NCI-H1417 (cell line): Measurements from ENCODE around the gene METTL25B.

ENCODE experiments used
- DNase-seq, 3 experiments: peaks; one replicate each; lab custom pipeline; 2025; lab: John Stamatoyannopoulos, UW

Gene METTL25B

DNA sequence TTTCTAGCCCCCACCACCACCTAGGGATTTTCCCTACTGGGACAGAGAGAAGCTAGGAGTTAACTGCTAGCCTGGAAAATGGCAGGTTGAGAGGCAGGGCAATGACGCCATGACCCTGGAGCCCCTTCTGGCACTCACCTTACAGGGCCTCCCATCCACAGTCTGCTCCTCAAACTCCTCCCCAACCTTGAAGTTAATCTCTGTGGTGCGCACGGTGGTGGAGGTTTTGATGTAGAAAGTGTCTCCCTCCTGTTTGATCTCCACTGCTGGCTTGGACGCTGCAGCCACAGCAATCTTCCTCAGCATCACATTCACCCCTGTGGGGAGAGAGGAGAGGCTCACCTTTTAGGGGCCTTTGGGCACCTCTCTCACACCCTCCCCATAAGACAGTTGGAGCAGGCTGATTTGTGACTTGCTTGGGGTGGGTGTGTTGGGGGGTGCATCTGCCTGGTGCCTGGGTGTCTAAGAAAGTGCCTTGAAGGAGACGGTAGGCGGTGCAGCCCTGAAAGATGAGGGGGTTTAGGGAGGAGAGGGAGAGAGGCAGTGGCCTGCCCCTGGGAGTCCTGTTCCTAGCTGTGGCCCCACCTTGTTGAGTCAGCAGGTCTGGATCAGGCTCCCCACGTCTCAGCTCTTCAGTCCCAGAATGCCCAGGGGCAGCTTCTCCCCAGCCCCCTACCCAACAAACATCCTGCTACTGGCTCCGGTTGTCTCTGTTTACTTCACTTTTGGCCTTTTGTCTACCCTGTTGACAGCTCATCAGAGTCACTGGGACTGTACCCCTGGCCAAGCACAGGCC lies 27.3 kb upstream of the METTL25B start:
- no peak for DNase-seq

DNA sequence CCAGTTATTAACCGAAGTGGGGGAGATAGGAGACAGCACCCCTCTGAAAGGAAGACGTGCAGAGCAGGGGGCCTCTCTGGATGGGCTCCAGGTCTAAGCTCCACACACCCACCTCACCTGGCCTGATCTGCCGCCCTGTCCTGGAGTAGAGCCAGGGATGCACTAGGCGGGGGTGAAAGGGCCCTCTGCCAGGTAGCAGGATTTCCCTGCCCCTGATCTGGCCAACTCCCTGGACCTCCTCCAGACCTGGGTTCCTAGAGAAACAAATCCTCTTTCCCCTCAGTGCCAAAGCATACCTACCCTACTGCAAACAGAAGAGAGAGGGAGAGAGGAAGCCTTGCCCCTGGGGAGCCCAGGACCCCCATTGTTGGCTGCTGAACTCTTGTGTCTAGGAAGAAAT lies 24.9 kb upstream of the METTL25B start:
- DNase-seq = no peak

DNA sequence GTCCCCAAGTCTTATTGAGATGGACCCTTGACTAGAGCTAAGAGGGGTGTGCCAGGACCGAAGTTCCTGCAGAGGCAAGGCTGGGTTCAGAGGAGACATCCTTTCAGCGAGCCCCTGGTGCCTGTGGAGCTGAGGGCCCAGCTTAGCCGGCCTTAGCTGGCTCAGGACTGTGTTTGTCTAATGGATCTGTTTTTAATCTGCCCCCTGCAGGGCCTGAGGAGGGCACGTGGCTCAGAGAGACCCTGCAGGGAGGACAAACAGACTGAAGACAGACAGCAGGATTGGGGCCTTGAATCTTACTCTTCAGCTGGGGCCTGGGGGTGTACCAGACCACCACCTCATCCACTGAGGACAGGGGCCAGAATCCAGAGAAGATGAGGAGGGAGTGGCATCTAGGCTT lies 24.5 kb upstream of the METTL25B start:
- DNase-seq = peak in 2 of 3 experiments; percentile 38 to 67

DNA sequence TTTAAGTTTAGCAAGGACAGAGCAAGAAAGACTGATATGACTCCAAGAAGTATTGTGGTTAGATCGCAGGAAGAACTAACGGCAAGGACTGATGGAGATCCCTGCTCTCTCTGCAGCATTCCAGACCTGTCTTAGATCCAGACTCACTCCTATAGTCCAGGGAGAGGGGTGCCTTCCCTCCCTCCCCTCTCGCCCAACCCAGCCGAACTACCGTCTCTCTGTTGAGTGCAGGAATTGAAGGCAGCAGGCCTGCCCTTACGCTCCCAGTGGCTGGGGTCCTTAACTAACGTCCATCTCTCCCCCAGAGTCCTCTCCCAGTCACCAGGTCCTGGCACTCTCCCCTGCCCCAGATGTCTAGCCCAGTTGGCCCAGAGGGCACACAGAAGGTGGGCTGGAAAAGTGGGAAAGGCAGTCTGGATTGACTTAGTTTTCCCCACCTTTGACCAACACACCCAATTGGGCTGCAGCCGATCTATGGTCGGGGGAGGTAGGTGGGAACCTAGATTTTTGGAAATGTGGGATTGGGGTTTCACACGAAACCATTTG lies 24.0 kb upstream of the METTL25B start:
- DNase-seq = peak in 2 of 3 experiments; percentile 10 to 39

DNA sequence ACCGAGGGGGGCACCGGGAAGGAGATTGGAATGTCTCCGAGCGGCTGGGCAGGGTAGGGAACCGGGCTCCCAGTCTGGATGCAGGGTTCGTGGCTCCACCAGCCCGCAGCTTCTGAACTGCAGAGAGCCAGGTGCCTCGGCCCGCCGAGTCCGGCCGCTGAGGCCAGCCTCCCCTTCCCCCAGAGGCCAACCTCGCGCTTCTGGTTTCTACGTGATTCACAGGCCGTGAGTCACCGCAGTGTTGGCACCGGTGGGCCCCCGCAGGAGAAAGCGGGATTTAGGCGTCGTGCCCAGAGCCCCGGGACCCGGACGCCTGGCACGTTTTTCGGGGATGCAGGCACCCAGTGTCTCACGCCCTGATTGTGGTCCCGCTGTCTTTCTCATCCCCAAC lies 23.3 kb upstream of the METTL25B start:
- peak in 2 of 3 experiments; percentile 28 to 55 for DNase-seq

DNA sequence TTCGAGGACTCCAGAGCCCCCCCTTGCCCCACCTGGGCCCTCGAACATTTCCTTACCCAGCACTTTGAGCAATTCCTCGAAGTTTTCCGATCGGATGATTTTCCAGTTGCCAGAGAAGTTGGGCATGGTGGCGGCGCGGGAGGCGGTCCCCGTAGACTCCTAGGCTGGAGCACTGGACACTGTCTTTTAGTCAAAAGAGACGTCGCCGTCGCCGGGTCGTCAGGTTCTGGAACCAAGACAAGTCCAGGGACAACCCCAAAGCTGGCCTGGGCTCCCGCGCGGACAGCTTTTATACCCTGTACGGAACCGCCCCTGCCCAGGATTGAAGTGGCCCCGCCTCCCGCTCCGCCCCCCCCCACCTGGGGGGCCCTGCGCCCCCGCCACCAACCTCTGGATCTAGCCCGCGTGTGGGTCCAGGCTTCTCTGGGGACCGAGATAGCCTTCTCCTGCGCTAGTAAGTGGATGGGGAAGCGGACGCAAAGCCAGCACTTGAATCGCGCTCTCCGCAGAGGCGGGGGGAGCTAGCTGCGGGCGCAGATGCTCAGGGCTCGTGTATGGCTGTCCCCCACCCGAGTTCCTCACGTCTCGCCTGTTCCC lies 22.9 kb upstream of the METTL25B start, which contains the start of gene CRABP2:
Gene CRABP2, minus strand, starts transcription at position 263 of the 597 bp plus-strand sequence. Its CDS starts 137 bp downstream, at position 126.
- peak; percentile 75 to 80 (median 77) for DNase-seq

DNA sequence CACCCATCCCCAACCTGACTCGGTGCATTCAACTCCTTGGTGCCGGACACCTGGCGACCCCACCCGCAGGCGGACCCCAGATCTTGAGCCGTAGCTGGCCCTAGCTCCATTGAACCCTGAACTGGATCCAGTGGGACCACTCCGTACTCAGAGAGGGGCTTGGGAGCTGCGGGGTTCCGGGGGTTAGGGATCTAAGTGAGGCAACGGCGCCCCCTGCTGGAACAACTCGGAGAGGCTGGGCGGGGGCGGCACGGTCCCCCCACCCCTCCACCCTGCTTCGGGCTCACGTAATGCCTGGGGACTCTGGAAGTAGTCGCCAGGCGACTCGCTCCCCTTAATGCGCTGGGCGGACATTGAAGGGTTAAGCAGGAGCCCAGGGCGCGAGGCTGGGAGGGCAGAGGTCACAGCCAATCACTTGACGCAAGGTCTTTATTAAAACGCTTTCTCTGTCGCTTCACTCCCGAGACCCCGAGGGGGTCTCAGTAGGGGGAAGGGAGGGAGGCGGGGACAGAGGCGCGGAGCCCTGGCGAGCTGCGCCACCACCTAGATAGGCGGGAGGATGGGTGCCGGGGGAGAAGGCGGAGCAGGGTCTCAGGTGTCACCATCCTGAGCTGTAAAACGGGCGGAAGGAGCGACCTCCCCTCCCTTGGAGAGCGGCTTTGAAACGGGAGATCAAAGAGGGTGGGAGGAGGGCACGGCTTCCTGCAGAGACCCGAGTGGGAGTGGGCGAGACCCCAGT lies 22.2 kb upstream of the METTL25B start:
- peak; percentile 75 to 88 (median 80) for DNase-seq

DNA sequence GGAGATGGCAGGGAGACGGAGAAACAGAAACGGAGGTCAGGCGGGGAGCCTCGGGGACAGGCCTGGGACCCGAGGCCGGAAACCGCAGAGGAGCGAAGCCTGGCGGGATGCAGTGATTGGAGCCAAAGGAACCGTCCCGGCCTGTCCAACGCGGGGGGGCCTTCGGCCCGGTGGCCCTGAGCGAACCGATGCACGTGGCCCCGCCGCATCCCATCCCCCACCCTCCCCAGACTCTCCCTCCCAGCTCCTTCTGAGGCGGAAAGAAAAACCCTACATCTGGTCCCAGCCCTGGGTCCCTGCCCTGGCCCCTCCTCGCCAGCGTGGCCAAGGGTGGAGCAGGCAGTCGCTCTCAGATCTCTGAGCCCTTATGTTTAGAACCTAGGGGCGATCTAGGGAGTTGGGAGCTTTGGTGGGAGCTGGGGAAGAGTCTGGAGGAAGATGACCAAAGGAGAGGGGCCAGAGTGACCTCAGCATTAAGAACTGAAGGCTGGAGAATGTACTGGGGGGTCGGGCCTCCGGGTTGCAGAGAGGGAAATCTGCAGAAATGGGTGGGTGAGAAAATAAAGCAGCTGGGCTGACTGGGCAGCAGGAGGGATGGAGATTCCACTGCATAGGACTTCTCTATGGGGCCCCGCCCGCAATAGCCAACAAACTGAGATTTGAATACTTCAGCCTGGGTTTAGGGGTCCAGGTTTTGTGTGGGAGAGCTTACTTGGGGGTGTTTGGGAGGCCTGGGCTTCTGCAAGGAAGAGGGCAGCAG lies 21.4 kb upstream of the METTL25B start:
- DNase-seq = peak in 1 of 3 experiments; percentile 73

DNA sequence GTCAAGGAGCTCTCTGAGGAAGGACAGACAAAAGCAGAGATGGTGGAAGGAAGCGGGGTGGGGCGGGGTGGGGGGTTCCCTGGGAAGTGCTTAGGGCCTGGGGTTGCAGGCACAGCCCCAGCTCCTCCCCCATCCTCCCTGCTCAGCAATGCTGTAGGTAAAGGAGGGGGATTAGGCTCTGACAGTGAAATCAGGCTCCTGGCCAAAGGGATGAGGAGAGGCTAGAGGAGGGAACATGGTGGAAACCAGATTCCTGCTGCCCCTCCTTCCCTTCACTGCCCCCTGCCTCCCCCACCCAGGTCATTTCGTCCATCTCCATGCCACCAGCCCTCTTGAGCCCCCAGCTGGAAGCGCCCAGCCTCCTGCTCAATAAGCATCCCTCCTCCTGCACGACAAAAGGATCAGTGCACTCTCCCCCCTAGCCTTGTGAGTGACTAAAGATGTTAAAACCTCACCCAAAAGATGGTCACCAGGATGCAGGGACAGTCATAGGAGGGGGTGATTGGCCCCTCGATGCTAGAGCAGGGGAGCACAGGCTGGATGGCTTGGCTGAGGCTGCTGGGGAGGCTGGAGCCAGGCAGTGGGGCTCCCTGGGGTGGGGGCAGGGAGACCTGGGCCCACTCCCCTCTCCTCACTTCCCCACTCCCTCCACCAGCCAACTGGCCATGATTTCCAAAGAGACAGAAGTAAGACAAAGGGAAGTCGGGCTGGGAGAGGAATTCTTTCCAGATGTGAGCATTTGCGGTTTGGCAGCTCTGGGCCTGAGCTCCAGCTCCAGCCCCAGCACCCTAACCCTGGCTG lies 20.7 kb upstream of the METTL25B start:
- peak in 1 of 3 experiments; percentile 17 for DNase-seq

DNA sequence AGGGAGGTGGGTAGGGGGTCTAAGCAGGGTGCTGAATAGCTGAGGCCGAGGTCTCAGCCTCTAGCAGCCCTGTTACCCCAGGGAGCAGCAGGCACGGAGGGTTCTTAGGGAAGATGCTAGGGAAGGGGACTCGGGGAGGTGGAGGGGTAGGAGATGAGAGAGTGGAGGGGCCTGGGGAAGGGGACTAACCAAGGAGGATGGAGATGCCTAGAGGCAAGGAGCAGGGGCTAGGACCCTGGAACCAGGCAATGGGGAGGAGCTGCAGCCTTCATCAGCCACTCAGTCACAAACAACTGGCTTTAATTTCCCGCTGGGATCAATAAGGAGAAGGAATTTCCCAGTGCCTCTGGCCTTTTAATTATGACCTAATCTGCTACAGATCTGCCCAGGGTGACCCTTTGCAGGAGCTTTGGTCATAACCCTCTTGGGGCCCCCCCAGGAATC lies 20.0 kb upstream of the METTL25B start:
- no peak for DNase-seq

DNA sequence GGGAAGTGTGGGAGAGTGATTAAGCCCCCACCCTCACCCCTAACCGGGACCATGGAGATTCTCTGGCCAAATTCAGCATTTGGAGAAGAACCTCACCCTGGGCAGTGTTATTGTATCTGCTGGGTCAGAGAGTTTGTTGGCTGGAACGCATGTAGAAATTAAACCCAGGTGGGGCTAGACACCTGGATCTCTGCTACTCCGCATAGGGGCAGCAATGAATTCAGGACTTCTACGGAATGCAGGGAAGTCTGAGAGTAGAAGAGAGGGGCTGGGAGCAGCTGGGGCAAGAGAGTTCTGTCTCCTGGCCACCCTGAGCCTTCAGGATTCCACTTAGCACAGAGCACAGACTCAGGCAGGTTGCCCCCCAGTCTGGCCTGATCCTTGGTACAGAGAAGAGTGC lies 19.2 kb upstream of the METTL25B start:
- DNase-seq = no peak

DNA sequence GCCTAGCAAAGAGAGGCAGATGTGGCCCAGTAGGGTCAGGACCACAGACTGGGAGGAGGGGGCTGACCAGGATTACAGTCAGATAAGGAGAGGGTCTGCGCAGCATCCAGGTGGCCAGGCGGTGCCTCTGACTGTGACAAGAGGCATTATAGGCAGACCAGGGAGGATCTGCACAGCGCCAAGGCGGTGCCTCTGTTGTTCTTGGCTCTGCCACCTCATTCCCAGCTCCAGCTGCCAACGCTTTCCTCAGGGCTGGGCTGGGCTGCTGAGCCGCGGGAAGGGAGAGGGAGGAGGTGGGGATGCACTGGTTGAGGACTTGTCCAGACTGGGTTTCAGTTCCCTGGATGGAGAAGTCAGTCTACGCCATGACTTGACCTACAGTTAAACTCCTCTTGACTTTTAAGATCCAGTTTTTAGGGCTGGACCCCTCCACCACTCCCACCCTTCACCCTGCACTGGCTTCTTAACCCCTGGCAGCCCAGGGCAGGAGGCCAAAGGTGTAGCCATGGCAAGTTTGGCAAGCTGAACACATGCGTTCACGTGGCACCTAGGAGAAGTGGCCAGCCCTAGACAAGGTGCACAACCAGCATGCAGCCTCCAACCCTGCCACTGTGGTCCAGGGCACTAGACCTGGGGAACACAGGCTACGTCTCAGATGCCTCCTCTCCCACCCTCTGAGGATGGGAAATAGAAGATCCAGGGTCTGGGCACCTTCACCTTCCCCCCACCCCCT lies 18.3 kb upstream of the METTL25B start:
- DNase-seq = peak; percentile 7 to 35 (median 34)

DNA sequence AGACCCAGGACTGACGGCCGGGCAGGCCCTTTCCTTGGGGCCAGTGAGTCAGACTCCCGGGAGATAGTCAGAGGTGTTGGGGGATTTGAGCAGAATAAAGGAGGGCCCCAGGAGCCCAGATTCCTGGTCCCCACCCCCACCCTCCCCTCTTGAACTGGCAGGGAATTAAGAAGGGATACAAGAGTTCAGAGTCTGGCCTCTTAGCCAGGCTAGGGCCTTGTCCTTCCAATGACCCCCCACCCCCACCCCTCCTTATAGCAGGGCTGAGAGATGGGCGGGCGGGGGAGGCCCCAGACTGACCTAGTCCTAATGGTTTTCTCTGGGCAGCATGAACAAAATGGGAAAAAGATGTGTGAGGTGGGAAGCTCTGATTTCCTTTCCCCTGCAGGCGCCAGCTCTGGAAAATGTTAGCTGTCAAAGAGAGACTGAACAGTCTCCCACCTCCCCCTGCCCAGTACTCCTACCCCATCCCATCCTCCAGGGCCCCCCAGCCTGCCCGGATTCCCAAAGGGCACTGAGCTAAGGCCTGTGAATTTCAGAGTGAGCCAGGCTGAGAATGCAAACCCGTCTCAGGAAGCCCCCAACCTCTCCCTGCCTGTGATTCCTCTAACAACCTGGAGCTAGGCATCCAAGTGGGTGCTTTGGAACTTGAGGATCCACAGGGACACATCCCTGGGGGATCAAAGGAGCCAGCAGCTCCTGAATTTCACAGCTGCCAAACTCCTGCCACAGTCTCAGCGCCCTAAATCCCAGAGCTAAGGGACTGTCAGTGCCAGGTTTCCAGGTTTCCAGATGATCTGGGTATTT lies 17.1 kb upstream of the METTL25B start:
- DNase-seq = no peak

DNA sequence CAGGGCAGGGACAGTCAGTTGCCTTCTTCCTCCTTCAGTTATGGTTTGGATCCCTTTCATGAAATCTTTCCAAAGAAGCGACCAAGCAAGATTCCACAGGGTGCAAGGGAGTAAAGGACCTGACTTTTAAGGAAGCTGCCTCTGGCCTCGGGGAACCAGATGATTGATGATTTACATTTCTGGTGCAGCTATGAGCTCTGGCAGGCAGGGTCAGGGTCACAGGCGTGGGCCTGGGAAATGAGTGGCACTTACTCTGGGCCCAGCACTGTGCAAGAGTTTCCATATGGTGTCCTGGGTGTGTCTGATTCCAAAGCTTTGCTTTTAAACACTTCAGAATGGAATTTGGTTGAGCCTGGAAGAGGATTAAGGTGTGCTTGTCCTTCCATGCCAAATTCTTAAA lies 15.6 kb upstream of the METTL25B start:
- no peak for DNase-seq

DNA sequence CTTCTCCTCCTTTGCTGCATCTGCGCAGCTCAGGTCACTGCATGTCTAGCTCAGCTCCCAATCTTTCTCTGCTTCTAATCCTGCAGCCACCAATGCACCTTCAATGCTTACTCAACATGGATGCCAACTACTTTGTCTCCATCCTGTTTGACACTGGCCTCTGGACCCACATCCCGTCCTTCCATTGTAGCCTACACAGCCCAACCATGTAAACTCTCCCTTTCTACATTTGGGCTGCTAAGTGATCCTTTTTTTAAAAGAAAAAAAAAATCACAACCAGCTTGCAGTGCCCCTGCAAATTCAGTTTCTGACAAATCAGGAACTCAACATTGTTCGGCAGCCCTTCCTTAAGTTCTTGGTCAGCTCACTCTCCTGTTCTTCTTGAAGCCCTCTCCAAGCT lies 13.4 kb upstream of the METTL25B start:
- DNase-seq = no peak

DNA sequence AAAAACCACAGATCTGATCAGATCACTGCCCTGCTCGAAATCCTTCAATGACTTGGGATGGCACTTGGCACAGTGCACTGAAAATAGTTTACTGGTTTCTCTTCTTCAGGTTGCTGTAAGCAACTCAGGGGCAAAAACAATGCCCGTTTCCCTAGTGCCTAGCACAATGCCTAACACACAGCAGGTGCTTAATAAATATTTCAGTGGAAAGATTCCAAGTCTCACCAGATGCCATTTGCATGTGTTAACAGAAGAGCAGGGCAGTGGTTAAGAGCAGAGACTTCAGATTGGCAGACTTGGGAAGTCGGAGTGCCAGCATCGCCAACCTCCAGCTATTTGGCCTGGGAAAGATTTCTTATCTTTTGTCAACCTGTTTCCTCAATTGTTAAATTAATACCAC lies 10.9 kb upstream of the METTL25B start:
- no peak for DNase-seq

DNA sequence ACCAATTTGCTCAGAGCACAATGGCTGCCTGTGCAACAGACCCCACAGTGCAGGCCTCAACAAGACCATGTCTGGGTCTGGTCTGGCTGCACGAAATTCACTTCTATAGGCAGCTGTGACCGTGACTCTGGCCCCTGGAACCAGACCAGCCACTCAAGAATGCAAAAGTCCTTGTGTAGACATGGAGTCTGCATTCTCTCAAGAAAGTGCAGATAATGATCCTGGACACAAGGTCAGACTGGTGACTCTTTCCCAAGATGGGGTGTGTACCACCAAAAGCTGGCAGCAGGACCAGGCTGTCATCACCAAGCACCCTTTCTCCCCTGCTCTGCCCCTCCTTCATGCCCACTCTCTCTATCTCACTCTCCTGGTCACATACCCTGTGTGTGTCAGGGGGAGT lies 7.1 kb upstream of the METTL25B start:
- no peak for DNase-seq

DNA sequence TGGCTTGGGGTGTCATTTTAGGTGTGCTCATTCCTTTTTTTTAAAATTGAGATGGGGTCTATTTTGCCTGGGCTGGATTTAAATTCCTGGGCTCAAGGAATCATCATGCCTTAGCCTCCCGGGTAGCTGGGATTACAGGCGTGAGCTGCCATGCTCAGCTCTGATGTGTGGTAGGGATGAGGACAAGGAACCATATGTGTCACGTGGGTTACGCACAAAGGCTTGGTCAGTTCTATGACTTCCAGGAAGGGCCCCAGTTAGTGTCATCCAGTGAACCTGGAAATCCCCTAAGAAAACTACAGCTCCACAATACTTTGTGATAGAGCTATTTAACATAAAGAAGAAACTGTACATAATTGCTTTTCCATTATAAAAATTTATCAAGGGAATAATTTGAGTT lies 6.7 kb upstream of the METTL25B start:
- no peak for DNase-seq

DNA sequence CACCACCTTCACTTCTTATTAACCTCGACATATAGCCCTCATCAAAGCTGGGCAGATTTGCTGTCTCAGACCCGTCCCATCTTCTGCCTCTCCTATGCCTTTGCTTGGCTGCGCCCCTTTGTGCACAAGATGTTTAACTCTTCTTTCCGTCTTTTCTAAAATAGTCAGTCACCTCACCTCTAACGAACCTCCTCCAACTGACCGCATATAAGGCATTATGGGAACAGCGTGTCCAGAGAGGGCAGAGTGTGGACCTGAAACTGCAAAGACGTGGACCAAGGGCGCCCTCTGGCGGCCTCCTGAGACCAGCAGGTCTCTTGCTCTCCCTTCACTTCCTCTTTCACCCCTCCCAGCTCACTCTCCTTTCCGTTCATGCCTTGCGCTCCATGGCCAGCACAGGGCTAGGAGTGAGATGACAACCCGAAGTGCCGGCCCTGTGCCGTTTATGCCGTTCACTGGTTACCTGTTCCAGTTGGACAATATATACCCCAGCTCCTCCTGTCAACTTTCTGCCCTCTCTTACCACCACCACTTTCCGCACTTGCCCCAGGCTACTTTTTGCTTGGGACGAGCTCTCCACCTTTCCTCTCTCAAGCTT lies 2.5 kb upstream of the METTL25B start:
- DNase-seq = peak; percentile 67 to 89 (median 88)
